Activated CD4-positive, alpha-beta T cell treated with anti-CD3 and anti-CD28 coated beads, Interleukin-2, amount 50 U/mL, for 48 hours (primary cell): ENCODE measurements around the gene SORBS1.

Source experiments
- DNase-seq, 2 experiments: peaks; one replicate each; pipeline ENCODE4 v3.0.0-alpha.2; 2020

SORBS1 gene

DNA sequence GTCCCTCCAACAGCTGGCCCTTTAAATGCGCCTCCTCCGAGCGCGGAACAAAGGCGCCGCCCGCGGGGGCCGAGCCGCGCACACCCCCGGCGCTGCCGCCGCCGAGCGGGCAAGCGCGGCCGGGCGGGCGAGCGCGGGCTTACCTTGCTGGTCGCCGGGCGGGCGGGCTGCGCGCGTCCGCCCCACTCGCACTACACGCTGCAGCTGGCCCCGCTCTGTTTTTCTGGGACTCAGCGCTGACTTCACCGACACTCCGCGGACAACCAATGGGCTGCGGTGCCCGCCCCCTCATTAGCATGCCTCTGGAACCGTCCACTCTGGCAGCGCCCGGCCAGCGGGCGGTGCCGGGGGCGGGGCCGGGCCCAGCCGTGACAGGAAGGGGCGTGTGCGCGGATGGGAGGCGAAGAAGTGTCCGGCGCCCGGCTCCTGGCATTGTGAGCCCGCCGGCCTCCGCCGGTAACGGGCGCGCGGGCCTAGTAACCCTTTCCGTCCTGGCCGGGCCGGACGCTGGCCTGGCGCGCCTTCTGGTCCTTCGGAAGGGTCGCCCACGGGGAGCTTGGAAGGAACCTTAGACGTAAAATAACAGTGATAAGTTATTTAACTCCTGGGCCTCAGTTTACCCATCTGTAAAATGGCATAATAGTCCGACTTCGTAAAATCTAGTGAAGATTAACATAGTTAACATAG lies at the start of gene SORBS1:
TSS of gene SORBS1 (minus strand) at position 195 of the 687 bp plus-strand sequence. CDS start 120,236 bp downstream, outside the sequence.
- DNase-seq: peak; percentile 87 to 92

DNA sequence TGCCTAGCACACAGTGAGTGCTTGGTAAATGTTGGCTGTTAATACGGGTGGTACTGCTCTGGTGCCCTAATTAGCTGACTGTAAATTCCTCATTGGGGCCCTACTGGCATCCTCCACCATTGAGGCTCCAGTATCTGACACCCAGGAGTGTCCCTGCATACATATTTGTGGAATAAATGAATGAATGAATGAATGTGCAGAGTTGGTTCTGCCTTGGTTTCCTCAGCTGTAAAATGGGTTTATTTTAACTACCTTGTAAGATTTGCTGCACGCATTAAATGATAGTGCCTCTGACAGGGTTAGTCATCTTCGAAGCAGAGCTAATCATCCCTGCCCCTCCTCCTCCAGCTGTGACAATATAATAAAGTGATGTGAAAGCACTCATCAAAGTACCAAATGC lies 49.6 kb upstream of the SORBS1 start:
- DNase-seq: no peak

DNA sequence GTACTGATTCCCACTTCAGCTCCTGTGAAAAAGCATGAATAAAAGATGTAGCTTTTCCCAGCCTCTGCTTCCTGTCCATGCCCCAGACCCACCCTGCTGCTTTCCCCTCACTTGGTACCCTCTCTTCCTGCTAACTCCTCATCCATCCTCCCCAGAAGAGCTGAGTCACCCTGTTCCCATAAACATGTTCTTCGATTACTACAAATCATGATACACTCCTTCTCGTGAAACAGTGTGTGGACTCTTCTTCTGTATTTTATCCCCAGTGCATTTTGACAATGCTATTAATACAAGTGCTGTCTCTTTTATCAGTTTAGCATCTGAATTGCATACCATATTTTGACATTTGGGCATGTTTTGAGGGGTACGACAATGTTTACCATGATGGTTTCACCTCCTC lies 45.8 kb upstream of the SORBS1 start:
- DNase-seq: no peak

DNA sequence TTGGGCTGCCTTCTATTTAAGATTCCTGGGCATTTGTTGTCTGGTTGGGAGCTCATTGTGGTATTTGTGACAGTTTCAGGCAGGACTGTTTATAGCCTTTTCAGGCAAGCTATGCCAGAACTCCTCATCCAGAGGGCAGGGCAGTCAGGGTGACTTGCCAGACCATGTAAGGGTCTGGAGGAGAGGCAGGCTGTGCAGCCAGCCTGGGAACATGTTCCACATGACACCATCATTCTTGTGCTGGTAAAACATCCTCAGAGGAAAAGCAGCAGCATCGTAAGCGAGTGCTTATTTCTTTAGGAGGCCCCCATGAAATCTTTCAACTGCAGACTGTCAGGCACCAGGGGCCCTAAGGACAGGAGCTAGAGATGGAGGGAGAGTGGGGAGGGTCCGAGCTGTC lies 44.0 kb upstream of the SORBS1 start:
- DNase-seq: no peak

DNA sequence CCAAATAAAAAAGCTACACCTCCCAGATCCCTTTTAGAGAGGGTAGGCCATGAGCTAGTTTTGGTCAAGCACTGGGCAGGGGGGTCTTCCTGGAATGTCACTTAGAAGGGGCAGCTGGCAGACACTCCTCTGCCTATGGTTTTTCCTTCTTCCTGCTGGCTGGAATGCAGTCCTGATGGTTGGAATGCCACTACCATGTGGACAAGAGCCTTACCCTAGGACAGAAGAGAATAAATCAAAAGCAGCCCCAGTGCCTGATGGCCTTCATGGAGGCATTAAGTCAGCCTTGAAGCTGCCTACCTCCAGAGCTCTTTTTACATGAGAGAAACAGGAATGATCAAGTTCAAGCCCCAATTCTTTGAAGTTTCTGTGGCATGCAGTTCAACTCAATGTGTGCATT lies 43.5 kb upstream of the SORBS1 start:
- no peak for DNase-seq

DNA sequence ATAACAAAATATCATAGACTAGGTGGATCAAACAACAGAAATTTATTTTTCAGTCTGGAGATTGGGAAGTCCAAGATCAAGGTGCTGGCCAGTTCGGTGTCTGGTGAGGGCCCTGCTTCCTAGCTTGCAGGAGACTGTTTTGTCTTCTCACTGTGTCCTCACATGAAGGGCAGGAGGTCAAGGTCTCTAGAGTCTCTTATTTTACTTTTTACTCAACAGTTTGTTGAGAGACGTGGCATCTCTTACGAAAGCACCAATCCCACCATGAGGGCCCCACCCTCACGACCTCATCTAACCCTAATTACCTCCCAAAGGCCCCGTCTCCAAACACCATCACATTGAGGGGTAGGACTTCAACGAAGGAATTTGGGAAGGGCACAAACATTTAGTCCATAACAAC lies 41.2 kb upstream of the SORBS1 start:
- no peak for DNase-seq

DNA sequence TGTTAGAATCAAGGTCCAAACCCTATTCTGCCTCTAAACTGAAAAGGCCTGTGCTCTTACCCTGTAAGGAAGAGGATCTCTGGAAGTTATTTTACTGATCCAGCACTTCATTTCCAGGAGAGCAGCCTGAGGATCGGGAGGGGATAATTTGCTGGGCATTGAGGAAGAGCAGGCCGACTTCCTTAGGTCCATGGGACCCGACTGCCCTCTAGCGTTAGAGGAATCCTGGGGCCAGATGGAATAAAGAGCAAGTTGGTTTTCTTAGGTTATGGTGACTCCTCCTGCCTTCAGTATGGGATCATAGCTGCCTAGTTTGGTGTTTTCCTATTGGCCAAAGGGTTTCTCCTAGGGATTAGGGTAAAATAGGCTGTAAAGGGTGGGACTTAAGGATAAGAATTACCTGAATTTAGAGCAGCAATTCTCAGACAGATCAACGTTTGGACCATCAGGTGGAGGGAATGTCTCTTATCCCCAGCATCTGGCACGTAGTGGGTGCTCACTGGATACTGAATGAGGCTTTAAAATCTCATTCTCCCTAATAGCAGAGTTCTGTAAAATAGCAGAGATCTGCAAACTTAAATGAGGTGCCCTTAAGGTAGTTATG lies 40.0 kb upstream of the SORBS1 start:
- peak; percentile 58 to 65 for DNase-seq

DNA sequence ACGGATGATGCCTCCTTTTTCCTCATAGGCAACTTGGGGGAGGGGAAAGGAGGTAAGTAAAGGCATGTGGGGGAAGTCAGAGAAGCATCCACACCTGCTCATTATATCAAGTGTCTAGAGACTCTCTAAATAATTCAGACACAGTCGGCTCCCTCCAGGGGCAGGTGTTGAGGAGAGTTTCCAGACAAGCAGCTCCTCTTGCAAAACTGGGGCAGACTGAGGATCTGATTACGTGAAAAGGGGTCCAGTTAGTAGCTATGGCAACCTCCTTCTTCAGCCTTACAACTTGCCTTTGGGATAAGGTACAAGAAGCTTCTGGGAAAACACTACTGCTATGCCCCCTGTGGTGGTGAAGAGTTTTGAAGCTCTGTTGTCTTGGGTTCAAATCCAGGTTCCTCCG lies 39.0 kb upstream of the SORBS1 start:
- no peak for DNase-seq

DNA sequence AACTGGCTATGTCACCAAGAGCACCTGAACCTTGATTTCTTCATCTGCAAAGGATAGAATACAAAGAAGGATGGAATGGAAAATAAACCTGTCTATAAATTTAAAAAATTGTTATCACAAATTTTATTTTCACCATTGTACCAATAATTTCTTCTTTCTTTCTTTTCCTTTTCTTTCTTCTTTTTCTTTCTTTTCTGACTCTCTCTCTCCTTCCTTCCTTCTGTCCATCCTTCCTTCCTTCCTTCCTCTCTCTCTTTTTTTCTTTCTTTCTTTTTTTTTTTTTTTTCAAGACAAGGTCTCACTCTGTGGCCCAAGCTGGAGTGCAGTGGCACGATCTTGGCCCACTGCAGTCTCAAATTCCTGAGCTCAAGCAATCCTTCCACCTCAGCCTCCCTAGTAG lies 36.6 kb upstream of the SORBS1 start:
- DNase-seq: no peak

DNA sequence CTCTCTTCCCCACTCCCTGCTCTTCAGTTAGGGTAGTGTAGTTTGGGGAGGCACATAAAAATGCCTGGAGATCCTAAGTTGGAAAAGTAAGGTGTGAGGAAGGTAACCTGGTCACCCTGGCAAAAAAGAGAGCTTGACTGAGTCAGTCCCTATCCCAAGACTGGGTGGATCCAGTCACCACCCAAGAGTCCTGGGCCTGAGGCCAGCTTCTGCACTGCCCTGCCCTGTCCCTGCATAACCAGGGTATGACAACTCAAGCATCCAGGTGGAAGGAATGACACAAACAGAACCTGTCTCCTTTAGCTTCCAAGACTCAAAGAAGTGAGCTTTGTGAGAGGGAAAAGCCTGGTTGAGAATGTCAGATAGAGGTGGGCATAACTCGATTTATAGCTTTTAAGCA lies 26.9 kb upstream of the SORBS1 start:
- no peak for DNase-seq

DNA sequence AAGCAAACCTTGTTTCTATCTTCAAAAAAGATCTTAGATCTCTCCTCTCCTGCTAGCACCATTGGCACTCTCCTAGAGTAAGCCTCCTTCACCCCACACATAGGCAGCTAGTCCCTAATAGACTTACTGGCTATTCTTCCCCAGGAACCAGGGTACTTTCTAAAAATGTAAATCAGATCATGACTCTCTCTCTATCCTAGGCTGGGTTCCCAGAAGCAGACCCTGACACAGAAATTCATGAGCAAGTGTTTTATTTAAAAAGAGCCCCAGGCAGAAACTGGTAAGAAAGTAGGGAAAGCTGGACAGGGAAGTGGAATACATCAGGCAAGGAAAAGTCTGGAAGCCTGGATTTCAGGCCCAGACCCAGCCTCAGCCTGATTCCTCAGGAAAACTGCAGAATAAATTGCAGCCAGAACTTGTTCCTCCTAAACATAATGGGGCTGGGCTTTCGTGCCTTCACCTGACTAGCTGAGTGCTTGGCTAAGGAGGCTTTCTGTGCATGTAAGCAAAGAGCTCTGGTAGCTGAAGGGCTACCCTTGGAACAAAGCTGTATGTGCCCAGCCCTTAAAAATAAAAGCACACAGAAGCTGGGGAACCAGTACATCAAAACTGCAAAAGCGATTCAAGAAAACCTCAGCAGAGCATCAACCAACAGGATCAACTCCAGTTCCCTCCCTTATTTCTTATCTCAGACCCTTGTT lies 18.8 kb upstream of the SORBS1 start:
- no peak for DNase-seq

DNA sequence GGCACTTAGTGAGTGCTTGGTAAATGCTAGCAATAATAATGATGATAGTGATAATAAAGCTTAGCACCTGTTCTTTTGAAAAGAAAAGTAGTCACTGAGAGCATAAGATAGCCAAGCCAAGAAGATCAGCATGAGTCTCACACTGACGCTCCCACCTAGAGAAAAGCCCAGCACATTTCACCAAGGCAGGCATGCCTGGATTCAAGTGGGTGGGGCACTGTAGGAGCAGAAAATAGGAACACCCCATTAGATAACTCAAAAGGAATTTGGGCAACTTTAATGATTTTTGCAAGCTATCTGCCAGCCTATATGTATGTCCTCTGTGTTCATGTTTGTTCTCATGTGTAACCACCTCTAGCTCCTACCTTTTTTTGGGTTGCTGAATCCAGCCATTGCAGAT lies 18.1 kb upstream of the SORBS1 start:
- no peak for DNase-seq

DNA sequence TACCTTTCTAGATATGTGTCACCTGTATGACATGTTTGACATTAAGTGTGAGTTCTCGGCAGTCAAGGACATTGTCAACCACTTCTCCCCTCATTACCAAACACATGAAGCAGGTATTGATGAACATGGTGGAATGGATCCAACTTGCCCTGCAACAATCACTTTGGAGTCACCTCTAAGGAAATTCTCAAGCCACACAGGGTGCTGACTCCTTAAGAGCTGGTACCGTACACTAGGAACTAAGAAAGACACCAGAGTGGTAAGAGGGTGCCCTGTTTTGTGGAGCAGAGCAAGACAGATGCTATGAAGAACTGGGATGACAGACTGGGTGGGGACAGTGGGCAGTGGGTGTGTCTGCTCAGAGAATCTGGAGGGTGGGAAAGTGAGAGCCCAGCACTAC lies 17.4 kb upstream of the SORBS1 start:
- DNase-seq: no peak

DNA sequence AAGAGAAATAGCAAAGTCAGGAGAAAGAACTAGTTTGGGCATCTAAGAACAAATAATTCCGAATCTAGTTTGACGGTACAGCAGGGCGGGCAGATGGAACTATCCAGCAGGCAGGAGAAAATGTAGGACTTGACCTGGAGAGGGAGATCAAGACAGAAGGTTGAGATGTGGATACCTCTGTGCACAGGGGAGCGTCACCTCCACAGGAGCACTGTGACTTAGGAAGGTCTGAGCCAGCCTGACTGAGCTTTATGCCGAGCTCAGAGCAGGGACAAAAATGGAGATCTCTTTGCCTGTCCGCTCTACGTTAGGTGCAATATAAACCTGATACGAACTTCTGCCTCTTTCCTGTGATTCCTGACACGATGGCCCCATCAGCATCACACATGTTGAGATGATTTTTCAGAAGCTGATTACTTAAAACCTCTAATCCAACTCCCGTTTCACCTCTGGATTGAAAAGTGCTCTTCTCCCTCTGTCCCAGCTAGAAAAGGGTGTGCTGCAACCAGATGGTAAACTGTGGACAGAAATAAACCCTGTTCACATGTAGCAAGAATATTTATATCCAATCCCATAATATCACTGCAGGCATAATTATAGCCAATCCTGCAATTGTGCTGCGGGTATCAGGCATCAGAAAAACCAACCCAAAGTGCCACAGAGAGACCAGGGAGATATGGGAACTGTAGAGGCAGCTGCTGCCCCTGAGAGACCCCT lies 13.6 kb upstream of the SORBS1 start:
- DNase-seq: no peak

DNA sequence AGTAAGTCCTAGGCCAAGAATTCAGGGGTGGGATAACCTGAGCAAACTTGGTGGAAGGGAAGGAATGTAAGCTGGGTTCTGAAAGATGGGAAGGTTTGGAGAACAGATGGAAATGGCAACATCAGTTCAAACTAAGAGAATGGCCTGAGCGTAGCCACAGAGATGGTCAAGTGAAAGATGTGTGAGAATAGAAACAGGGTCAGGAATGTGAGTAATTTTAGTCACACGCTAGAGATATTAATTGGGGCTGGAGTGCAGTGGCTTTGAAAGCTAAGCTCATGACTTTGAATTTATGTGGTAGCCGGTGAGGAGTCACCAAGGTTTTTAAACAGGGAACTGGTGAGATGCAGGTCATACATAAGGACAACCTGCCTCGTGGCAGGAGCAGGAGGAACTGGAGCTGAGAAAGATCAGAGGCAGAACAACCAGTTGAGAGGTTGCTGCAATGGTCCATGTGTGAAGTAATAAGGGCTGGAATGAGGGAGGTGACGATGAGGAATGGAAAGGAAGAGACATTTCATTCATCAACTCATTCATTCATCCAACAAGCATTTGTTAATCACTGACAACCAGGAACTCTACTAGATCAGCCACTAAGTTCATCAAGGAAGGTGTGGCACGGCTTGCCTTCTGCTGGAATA lies 12.9 kb upstream of the SORBS1 start:
- DNase-seq: no peak

DNA sequence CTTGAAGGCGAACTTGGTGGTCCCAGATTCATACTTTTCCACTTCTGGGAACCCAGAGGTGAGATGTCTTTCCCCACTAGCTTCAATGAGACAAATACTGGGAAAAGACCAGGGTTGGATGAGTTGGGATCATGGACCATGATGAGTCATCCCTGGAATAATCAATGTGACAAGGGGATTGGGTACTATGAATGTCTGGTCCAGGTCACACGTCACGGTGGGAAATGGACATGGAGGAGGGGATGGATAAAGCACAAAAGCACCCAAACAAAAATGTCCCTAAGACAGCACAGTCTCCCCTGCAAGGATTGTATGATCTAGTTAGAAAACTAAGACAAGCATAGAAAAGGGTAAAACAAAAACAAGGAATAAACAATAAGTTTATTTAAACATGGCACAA lies 12.4 kb upstream of the SORBS1 start:
- DNase-seq: no peak

DNA sequence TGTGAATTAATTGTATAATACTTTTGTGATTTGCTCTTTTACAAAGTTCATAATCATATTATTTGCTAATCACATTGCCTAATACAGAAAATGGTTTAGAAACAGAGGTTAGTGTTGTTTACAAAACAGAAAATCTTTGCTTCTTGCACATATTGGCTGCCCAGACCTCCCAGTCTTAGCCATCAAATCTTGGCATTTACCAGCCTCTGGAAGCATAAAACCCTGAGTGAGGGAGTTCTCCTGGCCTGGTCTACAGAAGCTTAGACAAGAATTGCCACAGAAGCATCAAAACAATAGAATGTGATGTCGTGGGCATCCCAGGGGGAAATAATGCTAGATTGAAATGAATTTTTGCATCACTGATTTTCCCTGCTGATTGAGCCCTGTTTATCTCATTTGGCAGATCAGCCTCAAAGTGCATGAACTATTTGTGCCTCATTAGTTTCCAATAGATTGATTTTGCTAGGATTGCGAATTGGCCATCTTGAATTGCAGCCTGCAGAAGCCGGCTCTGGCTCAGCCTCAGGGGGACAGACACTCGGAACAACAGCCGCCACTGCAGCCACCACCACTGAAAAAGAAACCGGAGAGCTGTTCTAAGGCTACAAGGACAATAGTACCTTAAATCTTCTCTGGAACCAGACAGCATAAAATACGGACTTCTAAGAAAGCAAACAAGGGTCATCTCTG lies 11.1 kb upstream of the SORBS1 start:
- no peak for DNase-seq

DNA sequence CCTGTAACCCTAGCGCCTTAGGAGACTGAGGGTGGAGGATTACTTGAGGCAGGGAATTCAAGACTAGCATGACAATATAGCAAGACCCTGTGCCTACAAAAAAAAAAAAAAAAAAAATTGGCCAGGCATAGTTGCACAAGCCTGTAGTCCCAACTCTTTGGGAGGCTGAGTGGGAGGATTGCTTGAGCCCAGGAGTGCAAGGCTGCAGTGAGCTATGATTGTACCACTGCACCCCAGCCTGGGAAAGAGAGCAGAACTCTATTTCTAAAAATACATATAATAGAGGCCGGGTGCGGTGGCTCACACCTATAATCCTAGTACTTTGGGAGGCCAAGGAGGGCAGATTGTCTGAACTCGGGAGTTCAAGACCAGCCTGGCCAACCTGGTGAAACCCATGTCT lies 10.2 kb upstream of the SORBS1 start:
- DNase-seq: no peak

DNA sequence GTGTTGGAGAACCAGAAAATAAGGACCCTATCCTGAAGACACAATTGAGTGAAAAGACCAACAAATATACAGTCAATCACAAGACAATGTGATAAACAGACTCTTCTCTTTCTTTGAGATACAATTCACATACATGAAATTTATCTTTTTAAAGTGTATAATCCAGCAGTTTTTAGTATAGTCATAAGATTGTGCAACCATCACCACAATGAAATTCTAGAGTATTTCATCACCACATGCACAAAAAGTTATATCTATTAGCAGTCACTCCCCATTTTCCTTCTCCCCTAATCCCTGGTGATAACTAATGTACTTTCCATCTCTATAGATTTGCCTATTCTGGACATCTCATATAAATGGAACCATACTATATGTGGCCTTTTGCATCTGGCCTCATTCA lies 8.2 kb upstream of the SORBS1 start:
- DNase-seq: no peak

DNA sequence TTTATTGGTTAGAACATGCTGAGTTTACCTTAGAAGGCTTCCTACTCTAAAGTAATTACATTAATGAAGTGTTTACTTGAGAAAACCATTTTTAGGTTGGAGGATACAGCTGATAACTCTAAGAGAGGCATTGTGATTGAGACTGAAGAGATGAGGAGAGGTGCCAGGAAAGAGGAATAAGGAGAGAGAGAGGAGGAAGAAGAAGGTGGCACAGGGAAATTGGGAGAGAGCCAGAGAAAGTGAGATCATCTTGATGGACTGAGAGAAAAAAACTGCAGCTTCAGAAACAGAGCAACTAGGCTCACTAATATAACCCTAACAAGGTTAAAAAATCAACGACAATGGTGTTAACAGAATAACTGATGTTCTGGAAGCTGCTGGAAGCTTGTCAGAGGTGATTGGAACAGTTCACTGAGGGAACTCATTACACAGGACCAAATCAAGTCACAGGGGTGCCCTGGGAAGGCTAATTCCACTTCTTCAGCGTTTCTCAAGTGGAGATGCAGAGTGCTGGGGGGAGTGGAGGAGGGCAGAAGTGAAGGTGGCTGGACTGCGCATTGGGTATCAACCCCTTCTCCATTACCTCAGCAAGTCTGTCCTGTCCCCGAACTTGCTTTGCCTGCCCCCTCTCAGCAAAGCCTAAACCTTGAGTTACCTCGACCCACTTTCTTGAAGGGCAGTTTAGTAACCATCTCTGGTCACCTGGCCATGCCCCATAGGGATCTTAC lies 6.9 kb upstream of the SORBS1 start:
- DNase-seq: no peak

DNA sequence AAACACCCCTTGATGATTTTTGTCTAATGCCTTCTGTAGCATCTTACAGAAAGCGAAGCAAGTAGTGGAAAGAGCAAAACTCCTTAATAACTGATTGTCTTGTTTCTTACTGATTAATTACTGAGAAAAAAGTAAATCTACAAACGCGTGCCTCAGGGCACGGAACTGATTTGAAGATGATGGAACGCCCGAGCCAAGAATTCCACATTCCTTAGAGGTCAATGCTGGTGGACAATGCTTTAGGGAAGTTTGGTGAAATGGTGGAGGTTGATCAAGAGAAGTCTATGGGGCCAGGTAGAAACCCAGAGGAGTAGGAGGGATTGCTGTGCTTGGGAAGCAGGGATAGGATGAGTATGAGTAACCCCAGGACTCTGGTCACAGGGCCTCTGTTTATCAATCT lies 5.0 kb upstream of the SORBS1 start:
- no peak for DNase-seq

DNA sequence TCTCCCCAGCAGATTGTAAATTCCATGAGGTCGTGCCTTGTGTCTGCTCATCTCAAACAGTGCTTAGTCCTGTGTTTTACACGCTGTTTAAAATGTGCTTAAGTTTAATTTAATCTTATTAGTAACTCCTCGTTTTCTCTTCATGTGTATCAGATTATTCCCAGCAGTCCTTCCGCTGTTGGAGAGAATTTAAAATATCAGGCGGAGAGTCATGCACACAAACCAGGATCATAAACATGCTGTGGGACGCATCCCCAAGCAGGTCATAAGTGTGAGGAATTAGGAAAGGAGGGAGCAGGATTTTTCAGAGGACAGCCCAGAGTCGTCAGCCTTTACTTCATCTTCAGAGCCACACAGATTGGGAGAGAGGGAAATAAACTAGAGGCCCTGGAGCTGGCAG lies 4.2 kb upstream of the SORBS1 start:
- DNase-seq: no peak
